Trophoblast cell (in vitro differentiated cells and primary cell): ENCODE results near the gene SCN4A.

Experiments
- DNase-seq, 2 donors: peaks; one replicate each; pipeline ENCODE4 v3.0.0-alpha.2; 2016
- H2AFZ ChIP-seq: 2 replicates; pipeline ENCODE4 v1.6.1; 2013; ENCODE audit warnings: low read length, moderate library complexity, mild to moderate bottlenecking; ENCODE audit not compliant: insufficient read depth, poor library complexity
- H2AK5ac ChIP-seq: 2 replicates; pipeline ENCODE4 v1.6.1; 2013; ENCODE audit warnings: mild to moderate bottlenecking, low read length
- H2BK120ac ChIP-seq: 2 replicates; pipeline ENCODE4 v1.6.1; 2013; ENCODE audit warnings: low read length, mild to moderate bottlenecking, moderate library complexity; ENCODE audit not compliant: insufficient read depth, poor library complexity
- H2BK12ac ChIP-seq: 2 replicates; pipeline ENCODE4 v1.6.1; 2013; ENCODE audit warnings: mild to moderate bottlenecking, low read length, moderate library complexity
- H2BK5ac ChIP-seq: 2 replicates; pipeline ENCODE4 v1.6.1; 2013; ENCODE audit warnings: low read length, low read depth, moderate library complexity, mild to moderate bottlenecking; ENCODE audit not compliant: poor library complexity
- H3K14ac ChIP-seq: 2 replicates; pipeline ENCODE4 v1.6.1; 2013; ENCODE audit warnings: mild to moderate bottlenecking, low read length
- H3K18ac ChIP-seq: 2 replicates; pipeline ENCODE4 v1.6.1; 2013; ENCODE audit warnings: mild to moderate bottlenecking, low read length
- H3K23ac ChIP-seq: 2 replicates; pipeline ENCODE4 v1.6.1; 2013; ENCODE audit warnings: low read length
- H3K27ac ChIP-seq: 2 replicates; pipeline ENCODE4 v1.5.1; 2013; ENCODE audit warnings: low read depth, mild to moderate bottlenecking, inconsistent platforms, low read length, moderate library complexity
- H3K27me3 ChIP-seq: 2 replicates; pipeline ENCODE4 v1.6.1; 2013; ENCODE audit warnings: inconsistent platforms, mild to moderate bottlenecking, low read length, moderate library complexity; ENCODE audit not compliant: insufficient read depth
- H3K36me3 ChIP-seq, 2 experiments: 1 replicate in 1 of 2; 2 replicates in 1 of 2; pipeline ENCODE4 v1.6.1; 2013; ENCODE audit warnings: low read length in 2 of 2, mild to moderate bottlenecking in 2 of 2, moderate library complexity in 1 of 2; ENCODE audit not compliant: insufficient read depth in 2 of 2, control insufficient read depth in 1 of 2
- H3K4ac ChIP-seq: 2 replicates; pipeline ENCODE4 v1.6.1; 2013; ENCODE audit warnings: low read depth, mild to moderate bottlenecking, low read length, moderate library complexity
- H3K4me1 ChIP-seq, 2 experiments: 1 replicate in 1 of 2; 2 replicates in 1 of 2; pipeline ENCODE4 v1.6.1; 2013; ENCODE audit warnings: low read length in 2 of 2, mild to moderate bottlenecking in 2 of 2, moderate library complexity in 1 of 2; ENCODE audit not compliant: insufficient read depth in 2 of 2, control insufficient read depth in 1 of 2
- H3K4me2 ChIP-seq: 2 replicates; pipeline ENCODE4 v1.6.1; 2013; ENCODE audit warnings: inconsistent platforms, mild to moderate bottlenecking, low read length, moderate library complexity
- H3K4me3 ChIP-seq: 2 replicates; pipeline ENCODE4 v1.5.1; 2013; ENCODE audit warnings: mild to moderate bottlenecking, low read depth, low read length, inconsistent platforms
- H3K79me1 ChIP-seq: one replicate; pipeline ENCODE4 v1.6.1; 2013; ENCODE audit warnings: low read length
- H3K79me2 ChIP-seq: 2 replicates; pipeline ENCODE4 v1.6.1; 2013; ENCODE audit warnings: low read length, mild to moderate bottlenecking; ENCODE audit not compliant: control insufficient read depth, insufficient read depth, poor library complexity
- H3K9ac ChIP-seq: 2 replicates; pipeline ENCODE4 v1.6.1; 2013; ENCODE audit warnings: mild to moderate bottlenecking, low read length
- H3K9me3 ChIP-seq: 2 replicates; pipeline ENCODE4 v1.6.1; 2013; ENCODE audit warnings: low read depth, mild to moderate bottlenecking, control low read depth, inconsistent platforms, low read length; ENCODE audit not compliant: insufficient read depth
- H4K12ac ChIP-seq: 2 replicates; pipeline ENCODE4 v1.6.1; 2013; ENCODE audit warnings: low read depth, mild to moderate bottlenecking, low read length, moderate library complexity
- H4K8ac ChIP-seq: 2 replicates; pipeline ENCODE4 v1.6.1; 2013; ENCODE audit warnings: low read depth, mild to moderate bottlenecking, low read length, moderate library complexity
- H4K91ac ChIP-seq: one replicate; pipeline ENCODE4 v1.6.1; 2013; ENCODE audit warnings: low read depth, mild to moderate bottlenecking, low read length, moderate library complexity
- WGBS: extraction: QIAGEN DNeasy Blood & Tissue Kit; methylation state at CpG from one replicate; pipeline ENCODE4 v1.1.7; 2013; ENCODE audit warnings: missing lambda C conversion rate; ENCODE audit not compliant: insufficient read length, insufficient coverage; ENCODE audit errors: extremely low coverage; 5-methylcytosine and 5-hydroxymethylcytosine counted together

SCN4A gene

GRCh38 chr17:63940584-63940983 is 32.1 kb downstream of the SCN4A start:
- Histone ChIP-seq H2AK5ac (no peak overlapping the region), H4K12ac (no peak overlapping the region), H3K79me1 (no peaks in the 10 kb centered on the region), H3K4ac (no peak overlapping the region), H3K4me3 (no peak overlapping the region), H3K14ac (no peak overlapping the region), H2BK5ac (no peak overlapping the region), H3K18ac (no peak overlapping the region), H3K36me3 (no peaks in the 10 kb centered on the region), H3K9ac (no peak overlapping the region), H3K9me3 (no peaks in the 10 kb centered on the region), H2AFZ (no peak overlapping the region), H3K23ac (no peak overlapping the region), H3K4me1 (no peaks in the 10 kb centered on the region), H2BK120ac (no peak overlapping the region), H3K27ac (no peak overlapping the region), H2BK12ac (no peak overlapping the region), H4K91ac (no peak overlapping the region), H3K79me2 (no peaks in the 10 kb centered on the region), H3K27me3 (no peaks in the 10 kb centered on the region), H3K4me2 (no peak overlapping the region), H4K8ac (no peak overlapping the region)
- no CpG with 5 or more reads among the region's 14 CpGs for WGBS
- DNase-seq: no peak

DNA sequence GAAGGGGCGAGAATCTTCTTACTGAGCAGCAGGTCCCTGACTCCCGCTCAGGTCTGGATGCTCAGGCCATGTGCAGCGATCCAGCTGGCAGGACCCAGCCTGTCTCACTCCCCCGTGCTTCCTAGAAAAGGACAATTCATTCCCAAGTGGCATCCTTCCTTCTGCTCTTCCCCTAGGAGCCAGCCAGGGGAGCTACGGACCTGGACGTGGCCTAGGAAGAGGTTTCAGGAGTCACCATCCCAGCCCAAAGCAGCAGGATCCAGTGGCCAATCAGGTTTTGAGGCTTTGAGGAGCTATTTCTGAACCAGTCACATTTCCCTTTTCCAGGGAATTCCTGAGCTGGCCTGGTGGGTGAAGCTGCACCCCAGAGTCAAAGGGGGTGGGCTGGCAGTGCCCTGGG is 32.8 kb downstream of the SCN4A start:
- Histone ChIP-seq H3K9me3 (no peaks in the 10 kb centered on the region), H2BK5ac (no peak overlapping the region), H4K91ac (no peak overlapping the region), H3K18ac (no peak overlapping the region), H4K12ac (no peak overlapping the region), H2AFZ (no peak overlapping the region), H3K23ac (no peak overlapping the region), H3K4me2 (no peak overlapping the region), H3K4me1 (no peaks in the 10 kb centered on the region), H3K4ac (no peak overlapping the region), H3K27ac (no peak overlapping the region), H2BK12ac (no peak overlapping the region), H3K27me3 (no peaks in the 10 kb centered on the region), H2AK5ac (no peak overlapping the region), H2BK120ac (no peak overlapping the region), H3K36me3 (no peaks in the 10 kb centered on the region), H3K9ac (no peak overlapping the region), H3K79me1 (no peaks in the 10 kb centered on the region), H3K79me2 (no peaks in the 10 kb centered on the region), H3K4me3 (no peak overlapping the region), H4K8ac (no peak overlapping the region), H3K14ac (no peak overlapping the region)
- WGBS: no CpG with 5 or more reads among the region's 6 CpGs
- DNase-seq: no peak

- H3K4me1 ChIP-seq: no peaks in the 10 kb centered on the region
- WGBS: no CpG with 5 or more reads among the region's 9 CpGs
- H3K23ac ChIP-seq: no peak overlapping the region
- H3K4ac ChIP-seq: no peak overlapping the region
- no peak overlapping the region for H2BK12ac ChIP-seq
- no peak overlapping the region for H4K12ac ChIP-seq
- no peak overlapping the region for H2AK5ac ChIP-seq
- no peak overlapping the region for H3K14ac ChIP-seq
- H2BK5ac ChIP-seq: no peak overlapping the region
- H4K8ac ChIP-seq: no peak overlapping the region
- no peak overlapping the region for H3K4me2 ChIP-seq
- no peak overlapping the region for H2BK120ac ChIP-seq
- DNase-seq: no peak
- H3K9ac ChIP-seq: no peak overlapping the region
- H3K79me2 ChIP-seq: no peaks in the 10 kb centered on the region
- H3K9me3 ChIP-seq: no peaks in the 10 kb centered on the region
- H3K36me3 ChIP-seq: no peaks in the 10 kb centered on the region
- H3K79me1 ChIP-seq: no peaks in the 10 kb centered on the region
- H3K27me3 ChIP-seq: no peaks in the 10 kb centered on the region
- no peak overlapping the region for H3K27ac ChIP-seq
- H4K91ac ChIP-seq: no peak overlapping the region
- H3K4me3 ChIP-seq: no peak overlapping the region
- H2AFZ ChIP-seq: no peak overlapping the region
- no peak overlapping the region for H3K18ac ChIP-seq
Observed at GRCh38 chr17:63939401-63939800, 33.3 kb downstream of the SCN4A start.

GRCh38 chr17:63937920-63938319 is 34.8 kb downstream of the SCN4A start:
- Histone ChIP-seq H3K9me3 (no peaks in the 10 kb centered on the region), H3K23ac (no peak overlapping the region), H2BK5ac (no peak overlapping the region), H3K36me3 (no peaks in the 10 kb centered on the region), H2BK120ac (no peak overlapping the region), H3K4me2 (no peak overlapping the region), H3K27me3 (no peaks in the 10 kb centered on the region), H3K4me1 (no peaks in the 10 kb centered on the region), H3K18ac (no peak overlapping the region), H3K27ac (no peak overlapping the region), H3K4ac (no peak overlapping the region), H4K12ac (no peak overlapping the region), H2AK5ac (no peak overlapping the region), H3K4me3 (no peak overlapping the region), H2BK12ac (no peak overlapping the region), H3K79me2 (no peaks in the 10 kb centered on the region), H3K9ac (no peak overlapping the region), H3K79me1 (no peaks in the 10 kb centered on the region), H4K8ac (no peak overlapping the region), H4K91ac (no peak overlapping the region), H2AFZ (no peak overlapping the region), H3K14ac (no peak overlapping the region)
- WGBS: no CpG with 5 or more reads among the region's 4 CpGs
- DNase-seq: no peak
